A673 (cell line): ENCODE measurements around the gene FGF14.

ENCODE experiments used
- CTCF ChIP-seq: fragments of 300-800, 200-600 bp; sonication (generic); conservative IDR thresholded peaks from 2 replicates; pipeline ENCODE4 v1.5.1; 2017; ENCODE audit warnings: low read depth, mild to moderate bottlenecking, antibody characterized with exemption, low read length, moderate library complexity, mixed read lengths
- EZH2 ChIP-seq: fragments of 200-600 bp; sonication (generic); IDR thresholded peaks from 2 replicates; pipeline ENCODE4 v1.6.1; 2017; ENCODE audit warnings: borderline replicate concordance, low read depth, mild to moderate bottlenecking, mixed read lengths, antibody characterized with exemption, low read length; ENCODE audit not compliant: poor library complexity, severe bottlenecking

DNA sequence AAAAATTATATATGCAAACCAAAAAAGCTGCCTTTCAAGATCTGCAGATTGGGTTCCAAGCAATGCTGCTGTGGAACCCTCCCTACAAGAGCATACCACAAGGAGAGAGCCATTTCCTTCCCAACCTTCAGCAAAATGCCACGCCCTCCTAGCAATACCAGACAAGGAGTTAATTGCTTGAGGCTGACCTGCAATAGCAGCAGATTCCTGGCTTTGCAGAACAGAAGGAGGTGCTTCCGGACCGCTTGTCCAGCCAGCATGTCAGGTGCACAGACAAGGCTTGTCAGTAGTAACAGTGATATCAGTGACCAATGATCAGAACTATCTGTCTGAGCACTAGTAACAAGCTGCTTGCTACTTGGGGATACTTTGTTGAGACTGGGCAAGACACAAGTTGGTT, 301.6 kb downstream of the FGF14 start:
- TF ChIP-seq CTCF: no peak
- TF ChIP-seq EZH2: no peak
